ENCODE results near the gene SLC4A7. TPM values are rescaled to one million over a fixed set of nuclear protein-coding genes. Genes with fewer than 3 reads are reported as not detected.

The SLC4A7 gene
- total and polyA plus RNA-seq, 2 experiments from 2014 or later = 8.0 to 54.8 TPM

GRCh38 chr3:27508424-27508823 is 24.2 kb upstream of the SLC4A7 start:
- no peak for DNase-seq (ENCODE audit: low read depth in 1 of 2, low spot score in 1 of 2)
- no peaks in the 10 kb centered on the region for H3K9me3 ChIP-seq (ENCODE audit: low read depth)
- H3K4me3 ChIP-seq = no peak overlapping the region
- no peaks in the 10 kb centered on the region for H3K36me3 ChIP-seq
- H3K4me1 ChIP-seq (ENCODE audit: low read depth) = no peaks in the 10 kb centered on the region
- no peak for TF ChIP-seq CTCF (IDR thresholded peaks at IDR 0.05; ENCODE audit: low read depth, low read length)
- H3K27ac ChIP-seq = no peak overlapping the region
- no peaks in the 10 kb centered on the region for H3K27me3 ChIP-seq

- Histone ChIP-seq H3K27ac (no peak overlapping the region), H3K27me3 (no peaks in the 10 kb centered on the region), H3K4me1 (ENCODE audit: low read depth) (no peaks in the 10 kb centered on the region), H3K9me3 (ENCODE audit: low read depth) (no peaks in the 10 kb centered on the region), H3K36me3 (no peaks in the 10 kb centered on the region), H3K4me3 (no peak overlapping the region)
- DNase-seq (ENCODE audit: low read depth in 1 of 2, low spot score in 1 of 2) = peak in 1 of 2 donors; percentile 18
- TF ChIP-seq CTCF (IDR thresholded peaks at IDR 0.05; ENCODE audit: low read depth, low read length) = no peak
Measured at GRCh38 chr3:27507515-27508266, 23.5 kb upstream of the SLC4A7 start.

- no peak overlapping the region for H3K4me3 ChIP-seq
- H3K4me1 ChIP-seq (ENCODE audit: low read depth) = no peaks in the 10 kb centered on the region
- TF ChIP-seq CTCF (IDR thresholded peaks at IDR 0.05; ENCODE audit: low read depth, low read length) = no peak
- no peaks in the 10 kb centered on the region for H3K36me3 ChIP-seq
- no peaks in the 10 kb centered on the region for H3K27me3 ChIP-seq
- no peaks in the 10 kb centered on the region for H3K9me3 ChIP-seq (ENCODE audit: low read depth)
- peak in 1 of 2 donors; percentile 22 for DNase-seq (ENCODE audit: low read depth in 1 of 2, low spot score in 1 of 2)
- H3K27ac ChIP-seq = no peak overlapping the region
Measured at GRCh38 chr3:27507111-27507510, 22.9 kb upstream of the SLC4A7 start.

DNA sequence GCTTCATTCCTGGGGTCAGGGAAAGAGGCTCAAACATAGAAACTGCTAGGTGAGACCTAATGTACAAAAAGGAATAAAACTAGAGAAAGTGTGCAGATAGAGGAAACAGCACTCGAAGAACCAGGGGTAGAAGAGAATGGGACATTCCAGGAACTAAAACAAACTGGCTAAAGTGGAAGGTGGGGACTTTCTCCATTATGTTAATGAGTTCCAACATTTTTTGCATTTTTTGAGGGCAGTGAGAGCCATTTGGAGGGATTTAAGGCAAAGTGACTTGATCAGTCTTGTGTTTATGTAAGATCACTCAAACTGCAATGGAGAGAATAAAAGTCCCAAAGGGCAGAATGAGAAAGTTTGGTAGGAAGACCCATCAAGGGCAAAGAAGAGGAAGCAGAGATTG is 20.6 kb upstream of the SLC4A7 start:
- no peaks in the 10 kb centered on the region for H3K27me3 ChIP-seq
- no peak overlapping the region for H3K27ac ChIP-seq
- no peaks in the 10 kb centered on the region for H3K4me1 ChIP-seq (ENCODE audit: low read depth)
- no peaks in the 10 kb centered on the region for H3K36me3 ChIP-seq
- DNase-seq (ENCODE audit: low read depth in 1 of 2, low spot score in 1 of 2) = no peak
- no peak overlapping the region for H3K4me3 ChIP-seq
- TF ChIP-seq CTCF (IDR thresholded peaks at IDR 0.05; ENCODE audit: low read depth, low read length) = no peak
- H3K9me3 ChIP-seq (ENCODE audit: low read depth) = no peaks in the 10 kb centered on the region

GRCh38 chr3:27503526-27503925 is 19.3 kb upstream of the SLC4A7 start:
- Histone ChIP-seq H3K27ac (no peak overlapping the region), H3K9me3 (ENCODE audit: low read depth) (no peaks in the 10 kb centered on the region), H3K27me3 (no peaks in the 10 kb centered on the region)

More at GRCh38 chr3:27503526-27503925, 19.3 kb upstream of the SLC4A7 start:
- TF ChIP-seq CTCF (IDR thresholded peaks at IDR 0.05; ENCODE audit: low read depth, low read length) = no peak
- Histone ChIP-seq H3K36me3 (no peaks in the 10 kb centered on the region), H3K4me3 (no peak overlapping the region), H3K4me1 (ENCODE audit: low read depth) (no peaks in the 10 kb centered on the region)
- peak in 1 of 2 donors; percentile 21 for DNase-seq (ENCODE audit: low read depth in 1 of 2, low spot score in 1 of 2)

All from cardiac muscle cell (in vitro differentiated cells and primary cell).